ENCODE data around the gene ART1.

DNA sequence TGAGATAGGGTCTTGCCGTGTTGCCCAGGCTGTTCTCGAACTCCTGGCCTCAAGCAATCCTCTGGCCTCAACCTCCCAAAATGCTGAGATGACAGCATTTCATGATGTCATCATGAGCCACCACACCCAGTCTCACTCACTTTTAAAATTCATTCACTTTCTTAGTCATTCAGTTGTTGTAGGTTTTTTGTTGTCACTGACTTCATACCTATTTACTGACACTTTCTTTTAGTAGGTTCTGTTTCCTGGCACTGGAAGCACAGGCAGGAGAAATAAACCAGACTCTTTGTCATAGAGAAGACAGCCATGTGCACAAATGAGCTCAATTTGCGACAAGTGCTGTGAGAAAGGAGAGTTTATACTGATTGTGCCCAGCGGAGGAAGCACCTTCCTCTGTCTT, 13.6 kb upstream of the ART1 start:
- TF ChIP-seq, protein P1, sequence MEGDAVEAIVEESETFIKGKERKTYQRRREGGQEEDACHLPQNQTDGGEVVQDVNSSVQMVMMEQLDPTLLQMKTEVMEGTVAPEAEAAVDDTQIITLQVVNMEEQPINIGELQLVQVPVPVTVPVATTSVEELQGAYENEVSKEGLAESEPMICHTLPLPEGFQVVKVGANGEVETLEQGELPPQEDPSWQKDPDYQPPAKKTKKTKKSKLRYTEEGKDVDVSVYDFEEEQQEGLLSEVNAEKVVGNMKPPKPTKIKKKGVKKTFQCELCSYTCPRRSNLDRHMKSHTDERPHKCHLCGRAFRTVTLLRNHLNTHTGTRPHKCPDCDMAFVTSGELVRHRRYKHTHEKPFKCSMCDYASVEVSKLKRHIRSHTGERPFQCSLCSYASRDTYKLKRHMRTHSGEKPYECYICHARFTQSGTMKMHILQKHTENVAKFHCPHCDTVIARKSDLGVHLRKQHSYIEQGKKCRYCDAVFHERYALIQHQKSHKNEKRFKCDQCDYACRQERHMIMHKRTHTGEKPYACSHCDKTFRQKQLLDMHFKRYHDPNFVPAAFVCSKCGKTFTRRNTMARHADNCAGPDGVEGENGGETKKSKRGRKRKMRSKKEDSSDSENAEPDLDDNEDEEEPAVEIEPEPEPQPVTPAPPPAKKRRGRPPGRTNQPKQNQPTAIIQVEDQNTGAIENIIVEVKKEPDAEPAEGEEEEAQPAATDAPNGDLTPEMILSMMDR (IDR thresholded peaks at IDR 0.05 in 4 of 5, conservative IDR thresholded peaks at IDR 0.05 in 1 of 5): no peak
- TF ChIP-seq POLR2A (IDR thresholded peaks at IDR 0.05): no peak

Measured in gastrocnemius medialis (tissue), 4 donors.